HG02870 (cell line): ENCODE measurements around the gene ERICH6B.

Experiments
- ATAC-seq: cut with Tn5 transposase; IDR thresholded peaks from one replicate; pipeline ENCODE4 v1.9.1; 2021; ENCODE audit warnings: mild to moderate bottlenecking, moderate library complexity; ENCODE audit not compliant: unreplicated experiment

The ERICH6B gene

GRCh38 chr13:45508776-45509175 is 106.8 kb downstream of the ERICH6B start:
- ATAC-seq = no peak

GRCh38 chr13:45506811-45507210 is 108.7 kb downstream of the ERICH6B start:
- no peak for ATAC-seq

DNA sequence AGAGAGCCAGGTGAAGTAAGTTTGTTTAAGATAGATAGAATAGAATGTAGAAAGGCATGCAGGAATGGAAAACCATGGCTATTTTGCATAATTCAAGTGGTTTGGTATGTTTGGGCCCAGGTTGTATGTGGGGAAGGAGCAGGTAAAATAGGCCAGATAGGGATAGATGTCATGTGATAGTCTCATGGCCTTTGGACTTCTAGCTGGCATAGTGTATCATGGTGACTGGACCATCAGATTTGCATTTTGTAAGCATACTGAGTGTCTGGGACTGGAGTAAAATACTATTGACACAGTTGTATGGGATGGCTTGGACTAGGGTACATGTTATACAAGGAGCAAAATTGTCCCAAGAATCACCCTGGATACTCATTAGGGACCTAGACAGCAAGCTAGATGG is 111.9 kb downstream of the ERICH6B start:
- ATAC-seq = no peak

GRCh38 chr13:45501175-45501526 is 114.4 kb downstream of the ERICH6B start:
- ATAC-seq = no peak

DNA sequence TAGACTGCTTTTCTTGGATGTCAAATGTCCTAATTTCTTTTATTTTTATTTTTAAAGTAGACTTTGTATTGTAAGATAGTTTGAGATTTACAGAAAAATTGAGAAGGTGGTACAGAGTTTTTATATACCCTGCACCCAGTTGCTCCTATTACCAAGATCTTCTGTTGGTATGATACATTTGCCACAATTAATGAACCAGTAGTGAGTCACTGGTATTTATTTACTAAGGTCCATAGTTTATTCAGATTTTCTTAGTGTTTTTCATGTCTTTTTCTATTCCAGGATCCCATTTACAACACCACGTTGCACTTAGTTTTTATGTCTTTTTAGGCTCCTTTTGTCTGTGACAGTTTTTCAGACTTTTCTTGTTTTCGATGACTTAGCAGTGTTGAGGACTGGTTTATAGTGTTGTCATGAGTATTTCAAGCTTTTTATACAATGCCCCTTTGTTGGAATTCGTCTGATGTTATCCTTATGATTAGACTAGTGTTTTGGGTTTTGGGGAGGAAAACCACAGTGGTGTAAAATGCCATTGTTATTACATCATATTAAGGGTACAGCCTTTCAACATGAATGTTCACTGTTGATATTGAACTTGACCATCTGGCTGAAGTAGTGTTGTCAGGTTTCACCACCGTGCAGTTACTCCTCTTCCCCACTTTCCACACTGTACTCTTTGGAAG is 114.9 kb downstream of the ERICH6B start:
- ATAC-seq = no peak

DNA sequence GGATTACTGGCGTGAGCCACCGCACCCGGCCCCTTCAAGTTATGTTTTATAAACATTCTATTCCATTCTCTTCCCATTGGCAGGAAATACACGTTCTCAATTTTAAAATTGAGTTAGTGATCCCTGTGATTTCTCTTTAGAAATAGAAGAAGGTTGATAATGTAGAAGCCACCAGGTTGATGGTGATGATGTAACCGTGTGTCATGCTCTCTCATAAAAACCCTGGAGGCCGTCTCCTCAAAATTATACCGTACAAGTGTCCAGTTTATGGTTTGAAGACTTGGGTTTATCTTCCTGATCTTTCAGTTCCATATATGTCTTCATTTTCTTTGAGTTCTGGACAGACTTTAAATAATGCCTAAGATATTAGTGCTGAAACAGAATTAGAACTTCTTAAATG is 118.6 kb downstream of the ERICH6B start:
- ATAC-seq = no peak

GRCh38 chr13:45492538-45492937 is 123.0 kb downstream of the ERICH6B start:
- ATAC-seq = no peak
